Common myeloid progenitor, CD34-positive (primary cell): Measurements from ENCODE around the gene COX11.

ENCODE experiments used
- CTCF ChIA-PET: fragments of 350-600 bp; sonication (Branson Sonifier 250); formaldehyde crosslinking; loops from one replicate; lab custom pipeline; 2021; ENCODE audit warnings: antibody characterized with exemption; lab: Charles Lee
- POLR2A ChIA-PET: fragments of 350-600 bp; sonication (Branson Sonifier 250); formaldehyde crosslinking; loops from one replicate; lab custom pipeline; 2021; ENCODE audit warnings: antibody characterized with exemption; lab: Charles Lee
- DNase-seq, 3 donors: peaks; one replicate each; pipeline versions ENCODE4 v3.0.0 to v3.0.0-alpha.2; 2013
- H3K27ac ChIP-seq, 2 experiments: 1 replicate in 1 of 2; 2 replicates in 1 of 2; pipeline ENCODE4 v1.7.0; 2013; ENCODE audit warnings: inconsistent platforms in 2 of 2, low read length in 2 of 2, mild to moderate bottlenecking in 2 of 2, low read depth in 1 of 2, moderate library complexity in 1 of 2; ENCODE audit not compliant: severe bottlenecking in 2 of 2, insufficient read depth in 1 of 2, poor library complexity in 1 of 2
- H3K27me3 ChIP-seq, 5 experiments: replicated peaks in 2 of 5; 1 replicate in 3 of 5; 2 replicates in 2 of 5; pipeline versions ENCODE4 v1.6.1 to v1.7.0; 2013; ENCODE audit warnings: low read length in 4 of 5, mild to moderate bottlenecking in 2 of 5, moderate library complexity in 2 of 5, inconsistent platforms in 1 of 5; ENCODE audit not compliant: insufficient read depth in 5 of 5, control insufficient read depth in 4 of 5
- H3K36me3 ChIP-seq, 4 experiments: 1 replicate in 2 of 4; 2 replicates in 2 of 4; pipeline versions ENCODE4 v1.6.1 to v1.7.0; 2013; ENCODE audit warnings: low read length in 3 of 4, control low read depth in 1 of 4, mild to moderate bottlenecking in 1 of 4; ENCODE audit not compliant: control insufficient read depth in 4 of 4, insufficient read depth in 4 of 4
- H3K4me1 ChIP-seq, 4 experiments: 1 replicate in 3 of 4; 2 replicates in 1 of 4; pipeline versions ENCODE4 v1.6.1 to v1.7.1; 2013; ENCODE audit warnings: low read length in 3 of 4, mild to moderate bottlenecking in 3 of 4, control low read depth in 1 of 4, inconsistent platforms in 1 of 4, moderate library complexity in 1 of 4; ENCODE audit not compliant: control insufficient read depth in 4 of 4, insufficient read depth in 4 of 4; ENCODE audit errors: control extremely low read depth in 1 of 4
- H3K4me3 ChIP-seq, 7 experiments: 1 replicate in 4 of 7; 2 replicates in 3 of 7; pipeline versions ENCODE4 v1.5.1 to v1.7.0; 2013; ENCODE audit warnings: mild to moderate bottlenecking in 7 of 7, low read length in 6 of 7, moderate library complexity in 6 of 7, inconsistent platforms in 2 of 7, low read depth in 2 of 7, control low read depth in 1 of 7; ENCODE audit not compliant: insufficient read depth in 4 of 7, control insufficient read depth in 1 of 7; ENCODE audit errors: extremely low read depth in 1 of 7
- H3K9me3 ChIP-seq, 5 experiments: 1 replicate in 4 of 5; 2 replicates in 1 of 5; pipeline versions ENCODE4 v1.6.1 to v1.7.1; 2013; ENCODE audit warnings: low read length in 4 of 5, mild to moderate bottlenecking in 2 of 5, inconsistent platforms in 1 of 5, low read depth in 1 of 5, moderate library complexity in 1 of 5; ENCODE audit not compliant: control insufficient read depth in 4 of 5, insufficient read depth in 2 of 5; ENCODE audit errors: control extremely low read depth in 1 of 5
- WGBS: methylation state at CpG from one replicate; pipeline ENCODE4 v1.1.5; 2013; ENCODE audit not compliant: insufficient coverage; 5-methylcytosine and 5-hydroxymethylcytosine counted together

Gene COX11

DNA sequence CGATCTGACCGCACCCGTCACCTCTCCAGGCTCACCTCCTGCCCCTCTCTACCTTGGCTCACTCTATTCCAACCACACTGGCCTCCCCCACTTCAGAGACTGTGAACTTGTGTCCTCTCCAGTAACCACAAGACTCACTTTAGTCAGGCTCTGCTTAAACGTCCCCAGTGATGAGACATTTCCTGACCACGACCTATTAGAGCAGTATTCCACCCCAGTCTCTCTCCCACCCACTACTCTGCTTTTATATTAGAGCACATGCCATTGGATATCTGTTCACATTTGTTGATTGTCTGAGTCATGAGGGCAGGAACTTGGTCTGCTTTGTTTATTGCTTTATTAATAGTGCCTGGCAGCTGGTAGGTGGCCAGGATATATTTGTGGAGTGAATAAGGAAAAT, 20.1 kb downstream of the COX11 start:
- H3K27me3 ChIP-seq, result no peaks in the 10 kb centered on the region
- ChIA-PET POLR2A (no interaction called here), CTCF (no interaction called here)
- peaks cover 0 to 45% (median 15%) of the 10 kb centered on the region in 4 experiments for H3K4me1 ChIP-seq
- no peak overlapping the region for H3K4me3 ChIP-seq
- H3K9me3 ChIP-seq, result no peaks in the 10 kb centered on the region
- peaks cover 0 to 6% (median under 1%) of the 10 kb centered on the region in 4 experiments for H3K36me3 ChIP-seq
- no peak overlapping the region for H3K27ac ChIP-seq
- DNase-seq, result peak in 2 of 3 donors; percentile 60 to 76
- 46% methylated on average over 5 of the region's 5 CpGs for WGBS

- POLR2A ChIA-PET, result no interaction called here
- H3K36me3 ChIP-seq, result peaks cover 0 to 3% (median 0%) of the 10 kb centered on the region in 4 experiments
Measured at GRCh38 chr17:54947396-54947795, 21.1 kb downstream of the COX11 start.

DNA sequence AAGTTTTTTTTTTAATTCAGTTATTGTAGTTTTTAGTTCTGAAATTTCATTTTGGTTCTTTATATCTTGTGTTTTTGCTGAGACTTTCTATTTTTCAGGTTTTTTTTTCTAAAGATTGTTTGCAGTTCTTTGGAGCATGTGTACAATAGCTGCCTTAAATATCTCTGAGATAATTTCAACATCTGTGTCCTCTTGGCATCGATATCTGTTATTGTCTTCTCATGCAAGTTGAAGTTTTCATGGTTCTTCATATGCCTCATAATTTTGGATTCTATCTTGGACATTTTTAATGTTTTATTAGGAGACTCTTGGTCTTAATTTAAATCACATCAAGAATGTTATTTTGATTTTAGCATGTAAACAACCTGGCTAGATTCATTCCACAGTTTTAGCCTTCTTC, 22.8 kb downstream of the COX11 start:
- H3K27ac ChIP-seq, result no peak overlapping the region
- no peak overlapping the region for H3K4me3 ChIP-seq
- peaks cover 0 to under 1% (median 0%) of the 10 kb centered on the region in 4 experiments for H3K36me3 ChIP-seq
- ChIA-PET CTCF (interaction anchor here (1.3 kb wide), 1 partner anchor 44 kb away, joined by 3 read pairs; no protein-coding TSS in a partner anchor), POLR2A (interaction anchor here (0.7 kb wide), 1 partner anchor 131 kb away, joined by 3 read pairs; no protein-coding TSS in a partner anchor)
- H3K4me1 ChIP-seq, result peaks cover 0 to 45% (median 15%) of the 10 kb centered on the region in 4 experiments
- no peaks in the 10 kb centered on the region for H3K27me3 ChIP-seq
- DNase-seq, result peak in 2 of 3 donors; percentile 3 to 36
- WGBS, result no CpG with 5 or more reads among the region's 1 CpG
- no peaks in the 10 kb centered on the region for H3K9me3 ChIP-seq

More at GRCh38 chr17:54947396-54947795, 21.1 kb downstream of the COX11 start:
- no peak for DNase-seq
- no peak overlapping the region for H3K27ac ChIP-seq
- 71% methylated on average over 1 of the region's 2 CpGs for WGBS
- H3K9me3 ChIP-seq, result no peaks in the 10 kb centered on the region
- CTCF ChIA-PET, result no interaction called here
- no peaks in the 10 kb centered on the region for H3K27me3 ChIP-seq
- H3K4me3 ChIP-seq, result no peak overlapping the region
- peaks cover 0 to 45% (median 15%) of the 10 kb centered on the region in 4 experiments for H3K4me1 ChIP-seq

DNA sequence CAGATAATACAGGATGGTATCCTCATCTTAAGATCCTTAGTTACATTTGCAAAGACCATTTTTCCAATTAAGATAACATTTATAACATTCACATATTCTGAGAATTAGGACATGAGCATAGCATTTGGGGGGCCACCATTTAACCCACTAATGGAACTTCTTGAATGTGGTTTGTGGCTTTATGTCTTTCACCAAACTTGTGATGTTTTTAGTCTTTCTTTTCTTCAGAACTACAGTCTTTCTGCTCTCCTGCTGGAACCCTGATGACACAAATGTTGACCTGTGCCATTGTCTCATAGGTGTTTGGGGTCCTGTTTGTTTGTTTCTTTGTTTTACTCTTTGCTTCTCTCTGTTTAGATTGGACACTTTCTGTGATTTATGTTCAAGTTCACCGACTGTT, 23.2 kb downstream of the COX11 start:
- Histone ChIP-seq H3K27ac (no peak overlapping the region), H3K9me3 (no peaks in the 10 kb centered on the region), H3K4me1 (peaks cover 0 to 45% (median 15%) of the 10 kb centered on the region in 4 experiments), H3K27me3 (no peaks in the 10 kb centered on the region), H3K4me3 (peak overlapping the region in 2 of 7 experiments; percentile 11 to 30), H3K36me3 (no peaks in the 10 kb centered on the region)
- POLR2A ChIA-PET, result interaction anchor here (0.7 kb wide), 1 partner anchor 131 kb away, joined by 3 read pairs; no protein-coding TSS in a partner anchor
- CTCF ChIA-PET, result interaction anchor here (0.6 to 1.3 kb wide), 2 partner anchors 44 to 1168 kb away, joined by 3 read pairs; no protein-coding TSS in a partner anchor
- no CpG with 5 or more reads among the region's 1 CpG for WGBS
- peak in 2 of 3 donors; percentile 33 to 48 for DNase-seq

GRCh38 chr17:54944796-54945195, 23.7 kb downstream of the COX11 start:
- CTCF ChIA-PET, result interaction anchor here (0.6 to 1.3 kb wide), 2 partner anchors 45 to 1167 kb away, joined by 3 read pairs; no protein-coding TSS in a partner anchor
- 0% methylated on average over 1 of the region's 1 CpG for WGBS
- Histone ChIP-seq H3K9me3 (no peaks in the 10 kb centered on the region), H3K4me3 (peak overlapping the region in 2 of 7 experiments; percentile 11 to 30), H3K4me1 (peaks cover 0 to 45% (median 15%) of the 10 kb centered on the region in 4 experiments), H3K36me3 (no peaks in the 10 kb centered on the region), H3K27me3 (no peaks in the 10 kb centered on the region), H3K27ac (peak overlapping the region in 1 of 2 experiments; percentile 8)
- DNase-seq, result peak in 2 of 3 donors; percentile 63 to 80
- POLR2A ChIA-PET, result interaction anchor here (0.7 kb wide), 1 partner anchor 130 kb away, joined by 3 read pairs; no protein-coding TSS in a partner anchor

DNA sequence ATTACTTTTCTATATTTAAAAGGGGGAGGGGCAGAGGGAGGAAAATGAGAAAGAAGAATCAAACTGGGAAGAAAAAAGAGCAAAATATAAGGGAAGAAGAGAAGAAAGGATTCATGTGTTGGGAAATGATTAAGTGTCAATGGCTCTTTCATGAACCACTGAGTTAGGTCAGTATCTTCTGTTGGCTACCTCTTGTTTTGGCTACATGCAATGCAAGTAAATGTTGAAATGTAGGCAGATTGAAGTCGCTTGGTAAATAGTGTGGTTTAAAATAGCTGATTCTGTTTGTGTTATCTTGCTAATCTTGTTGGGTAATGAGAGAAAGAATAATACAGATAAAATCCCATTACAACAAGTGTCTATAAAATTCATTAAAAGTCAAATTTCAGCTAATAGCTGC, 27.2 kb downstream of the COX11 start:
- POLR2A ChIA-PET, result no interaction called here
- DNase-seq, result no peak
- Histone ChIP-seq H3K4me1 (peaks cover 0 to 20% (median 12%) of the 10 kb centered on the region in 4 experiments), H3K27me3 (no peaks in the 10 kb centered on the region), H3K4me3 (no peak overlapping the region), H3K27ac (no peak overlapping the region), H3K9me3 (no peaks in the 10 kb centered on the region), H3K36me3 (peaks cover 0 to 11% (median 0%) of the 10 kb centered on the region in 4 experiments)
- CTCF ChIA-PET, result no interaction called here
- WGBS, result no CpG with 5 or more reads among the region's 1 CpG

GRCh38 chr17:54937426-54937825, 31.0 kb downstream of the COX11 start:
- no peak for DNase-seq
- Histone ChIP-seq H3K27me3 (no peaks in the 10 kb centered on the region), H3K27ac (no peak overlapping the region), H3K36me3 (peaks cover 0 to 19% (median 2%) of the 10 kb centered on the region in 4 experiments), H3K4me1 (no peaks in the 10 kb centered on the region), H3K9me3 (no peaks in the 10 kb centered on the region), H3K4me3 (no peak overlapping the region)
- CTCF ChIA-PET, result no interaction called here
- 100% methylated on average over 1 of the region's 1 CpG for WGBS
- POLR2A ChIA-PET, result no interaction called here
